Dermis blood vessel endothelial cell (primary cell): ENCODE results near the gene PDE6B. TPM values are rescaled to one million over a fixed set of nuclear protein-coding genes. Genes with fewer than 3 reads are reported as not detected.
"Not testable (repeated sequence)": the region's sequence is repeated elsewhere in the genome, so short reads cannot be mapped to it uniquely, and the experiment has no call there.

Source experiments
- DNase-seq: peaks from one replicate; pipeline ENCODE4 v3.0.0; 2010
- total RNA-seq: library from RNA; depleted of rRNA; stranded (reverse); fragments of >200 nt; gene quantifications from 2 replicates; pipeline ENCODE4 v1.2.3, GENCODE V29; 2014

Gene PDE6B
- total RNA-seq, 1 donor from 2014 or later = 7.5 TPM

GRCh38 chr4:622071-622995, 3.0 kb upstream of the PDE6B start:
- DNase-seq = no peak

DNA sequence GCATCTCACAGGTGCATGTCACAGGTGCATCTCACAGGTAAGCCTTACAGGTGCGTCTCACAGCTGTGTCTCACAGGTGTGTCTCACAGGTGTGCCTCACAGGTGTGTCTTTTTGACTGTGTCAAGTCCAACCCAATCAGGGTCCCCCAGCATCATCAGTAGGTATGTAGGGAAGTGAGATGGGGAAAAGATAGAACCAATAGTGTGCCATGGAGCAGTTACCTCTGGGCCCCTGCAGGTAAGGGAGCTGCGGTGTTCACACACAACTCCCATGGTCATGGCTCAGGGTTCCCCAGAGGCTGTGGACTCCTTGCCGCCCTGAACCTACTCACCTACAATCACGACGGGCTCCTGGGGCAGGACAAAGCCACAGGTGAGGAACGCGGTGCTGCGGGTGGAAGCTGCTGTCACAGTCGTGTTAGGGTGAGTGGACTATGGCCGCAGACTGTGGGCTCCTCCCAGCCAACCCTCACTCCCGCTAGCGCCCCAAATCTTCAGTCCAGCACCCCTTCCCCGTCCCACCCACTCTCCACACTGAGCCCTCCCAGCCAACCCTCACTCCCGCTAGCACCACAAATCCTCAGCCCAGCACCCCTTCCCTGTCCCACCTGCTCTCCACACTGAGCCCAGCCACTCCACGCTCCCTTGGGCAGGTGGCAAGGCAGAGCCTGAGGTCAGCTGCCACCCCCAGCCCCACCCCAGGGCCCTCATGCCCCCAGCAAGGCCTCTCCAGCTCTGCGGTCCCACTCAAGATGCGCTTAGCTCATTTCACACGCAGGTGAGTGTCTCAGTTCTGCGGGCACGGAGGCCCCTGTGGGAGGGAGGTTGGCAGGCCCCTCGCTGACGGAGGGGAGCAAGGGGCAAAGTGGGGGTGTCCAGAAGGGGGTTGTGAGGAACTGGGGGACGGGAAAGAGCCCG, 2.1 kb upstream of the PDE6B start:
- no peak for DNase-seq

- no peak for DNase-seq
Measured at GRCh38 chr4:623914-624566, 1.3 kb upstream of the PDE6B start.

GRCh38 chr4:625631-626161, 323 bp downstream of the PDE6B start:
- DNase-seq = no peak

GRCh38 chr4:626201-627091, 1.1 kb downstream of the PDE6B start:
- no peak for DNase-seq

DNA sequence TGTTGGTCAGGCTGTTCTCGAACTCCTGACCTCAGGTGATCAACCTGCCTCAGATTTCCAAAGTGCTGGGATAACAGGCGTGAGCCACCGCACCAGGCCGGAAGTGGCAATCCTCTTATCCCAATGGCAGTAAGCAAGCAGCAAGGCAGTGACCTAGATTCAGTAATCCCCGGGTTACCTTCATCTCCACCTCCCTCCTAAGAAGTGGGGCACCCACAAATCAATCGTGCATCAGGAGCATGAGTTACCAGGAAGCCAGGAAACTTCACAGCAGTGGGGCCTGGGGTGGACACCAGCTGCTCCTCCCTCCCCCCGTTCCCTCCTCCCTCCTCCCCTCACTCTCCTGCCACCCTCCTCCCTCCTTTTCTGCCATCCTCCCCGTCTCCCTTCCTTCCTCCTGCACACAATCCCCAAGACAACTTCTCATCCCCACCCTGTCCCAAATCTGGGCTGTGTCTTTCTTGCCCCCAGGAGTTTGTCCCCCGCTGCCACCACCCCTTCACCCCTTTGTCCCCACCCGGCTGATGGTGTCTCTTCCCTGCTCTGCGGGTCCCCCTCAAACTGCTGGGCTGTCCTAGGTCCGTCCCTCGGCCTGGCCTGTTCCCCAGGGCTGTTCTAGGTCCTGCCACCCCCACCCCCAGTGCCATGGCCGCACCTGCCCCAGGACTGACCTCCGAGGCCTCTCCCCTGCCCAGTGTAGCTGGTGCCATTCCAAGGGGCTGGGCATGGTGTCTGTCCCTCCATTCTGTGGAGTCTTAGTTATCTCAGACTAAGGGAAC, 2.2 kb downstream of the PDE6B start:
- no peak for DNase-seq

DNA sequence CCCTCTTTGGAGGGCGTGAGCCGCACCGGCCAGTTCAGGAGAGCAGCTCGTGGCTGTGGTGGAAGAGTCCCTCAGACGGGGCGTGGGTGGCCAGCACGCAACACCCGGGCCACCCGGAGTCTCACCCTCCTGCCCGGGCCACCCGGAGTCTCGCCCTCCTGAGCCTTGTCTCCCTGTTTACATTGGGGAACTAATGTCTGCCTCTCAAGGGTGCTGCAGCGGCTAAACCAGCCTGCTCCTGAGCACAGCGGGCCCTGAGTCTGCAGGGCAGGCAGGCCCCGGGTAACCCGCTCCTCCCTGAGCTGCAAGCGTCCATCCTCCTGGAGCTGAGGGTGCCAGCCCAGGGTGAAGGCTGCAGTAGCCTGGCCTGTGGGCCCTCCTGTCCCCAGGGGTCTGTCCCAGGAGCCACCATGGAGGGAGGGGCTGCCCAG, 3.0 kb downstream of the PDE6B start:
- DNase-seq = no peak

GRCh38 chr4:628821-629635, 3.7 kb downstream of the PDE6B start:
- DNase-seq = no peak

- no peak for DNase-seq
Measured at GRCh38 chr4:629636-629914, 4.2 kb downstream of the PDE6B start.

- no peak for DNase-seq
Measured at GRCh38 chr4:629915-630641, 4.7 kb downstream of the PDE6B start.

- no peak for DNase-seq
Measured at GRCh38 chr4:630656-631055, 5.3 kb downstream of the PDE6B start.

GRCh38 chr4:632196-632790, 6.9 kb downstream of the PDE6B start:
- DNase-seq = no peak

DNA sequence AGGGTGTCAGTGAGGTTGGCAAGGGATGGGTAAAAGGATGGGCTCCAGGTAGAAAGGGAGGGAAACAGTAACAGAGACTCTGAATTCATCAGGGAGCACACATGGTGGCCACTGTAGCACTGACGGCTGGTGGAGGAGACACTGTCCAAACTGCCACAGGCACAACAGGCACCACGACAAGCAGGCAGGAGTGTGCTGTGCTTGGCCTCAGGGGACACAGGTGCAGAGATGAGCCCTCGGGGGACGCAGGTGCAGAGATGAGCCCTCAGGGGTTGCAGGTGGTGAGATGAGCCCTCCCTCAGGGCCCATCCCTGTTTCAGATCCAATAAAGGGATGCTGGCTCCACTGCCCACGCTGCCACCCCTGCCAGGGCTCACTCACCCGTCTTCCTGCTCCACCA, 7.6 kb downstream of the PDE6B start:
- DNase-seq = no peak

DNA sequence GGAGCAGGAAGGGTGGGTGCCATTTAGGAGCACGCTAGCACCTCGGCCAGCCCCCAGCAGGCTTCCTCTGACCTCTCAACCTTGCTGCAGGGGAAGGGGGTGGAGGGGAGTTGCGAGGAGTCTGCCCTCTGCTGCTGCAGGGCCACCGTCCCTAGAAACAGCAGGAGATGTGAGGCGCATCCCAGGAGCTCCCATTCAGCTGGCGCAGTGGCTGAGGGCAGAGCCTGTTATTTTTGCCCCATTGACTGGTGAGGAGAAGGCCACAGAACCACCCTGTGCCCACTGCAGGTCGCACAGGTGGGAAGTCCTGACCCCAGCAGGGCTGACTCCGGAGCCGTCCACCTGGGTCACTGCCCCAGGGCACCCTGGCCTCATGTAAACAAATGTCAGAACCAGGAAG, 8.0 kb downstream of the PDE6B start:
- no peak for DNase-seq

GRCh38 chr4:633976-634598, 8.7 kb downstream of the PDE6B start:
- no peak for DNase-seq

DNA sequence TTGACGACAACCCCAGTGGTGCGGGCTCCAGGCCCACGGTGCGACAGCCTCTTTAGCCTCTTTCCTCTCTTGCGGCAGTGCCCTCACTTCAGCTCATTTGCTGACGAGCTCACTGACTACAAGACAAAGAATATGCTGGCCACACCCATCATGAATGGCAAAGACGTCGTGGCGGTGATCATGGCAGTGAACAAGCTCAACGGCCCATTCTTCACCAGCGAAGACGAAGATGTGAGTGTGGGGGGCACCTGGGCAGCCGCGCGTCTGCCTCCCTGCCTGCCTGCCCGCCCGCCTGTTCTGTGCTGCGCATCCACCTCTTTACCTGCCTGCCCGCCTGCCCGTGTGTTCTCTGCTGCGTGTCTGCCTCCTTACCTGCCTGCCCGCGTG, 9.2 kb downstream of the PDE6B start:
- no peak for DNase-seq

- DNase-seq = not testable (repeated sequence)
Measured at GRCh38 chr4:635066-635835, 9.9 kb downstream of the PDE6B start.
